GM21390 (cell line): ENCODE results near the gene SUCO.
"Not testable (repeated sequence)": the region's sequence is repeated elsewhere in the genome, so short reads cannot be mapped to it uniquely, and the experiment has no call there.

ENCODE experiments used
- ATAC-seq: cut with Tn5 transposase; IDR thresholded peaks from one replicate; pipeline ENCODE4 v1.9.1; 2021; ENCODE audit not compliant: unreplicated experiment

SUCO gene

DNA sequence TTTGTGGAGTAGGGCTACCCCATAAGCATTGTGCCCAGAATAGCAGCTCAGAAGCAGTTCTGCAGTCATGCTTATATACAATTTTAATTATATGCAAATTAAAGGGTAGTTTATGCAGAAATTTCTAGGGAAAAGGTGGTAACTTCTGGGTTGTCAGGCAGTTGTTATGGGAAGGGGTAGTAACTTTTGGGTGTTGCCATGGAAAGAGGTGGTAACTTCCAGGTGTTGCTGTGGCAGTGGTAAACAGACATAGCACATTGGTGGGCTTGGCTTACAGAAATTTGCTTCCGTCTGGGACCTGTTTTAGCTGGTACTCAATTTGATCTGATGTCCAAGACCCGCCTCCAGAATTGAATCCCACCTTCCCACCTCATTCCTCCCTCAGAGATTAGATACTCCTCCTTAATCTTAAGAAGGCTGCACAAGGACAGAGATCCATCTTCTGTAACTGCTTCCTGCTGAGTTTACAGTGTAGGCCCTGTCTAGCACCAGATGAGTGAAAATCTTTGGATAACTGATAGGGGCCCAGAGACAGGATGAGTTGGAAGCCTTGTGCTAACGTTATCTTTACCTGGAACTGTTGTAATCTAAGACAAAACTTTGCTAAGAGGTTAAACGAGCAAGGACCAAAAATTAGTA is 26.7 kb downstream of the SUCO start:
- ATAC-seq, result no peak

DNA sequence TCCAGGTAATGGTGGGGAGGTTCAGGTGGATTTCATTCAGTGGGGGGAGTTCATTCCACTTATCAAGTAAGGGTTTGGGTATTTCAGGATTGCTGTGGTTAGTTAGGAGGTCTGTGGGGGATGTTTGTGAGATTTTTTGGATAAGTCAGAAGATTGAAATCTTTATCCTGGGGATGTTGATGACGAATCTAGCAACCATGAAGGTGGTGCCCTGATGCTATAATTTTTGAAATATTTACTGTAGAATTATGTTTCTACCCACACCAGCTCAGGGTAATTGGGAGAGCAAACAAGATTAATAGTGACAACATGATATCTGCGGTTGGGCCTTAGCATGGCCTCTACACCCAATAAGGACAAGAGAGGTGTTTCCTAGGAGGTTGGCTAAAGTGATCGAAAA is 28.3 kb downstream of the SUCO start:
- ATAC-seq, result no peak

DNA sequence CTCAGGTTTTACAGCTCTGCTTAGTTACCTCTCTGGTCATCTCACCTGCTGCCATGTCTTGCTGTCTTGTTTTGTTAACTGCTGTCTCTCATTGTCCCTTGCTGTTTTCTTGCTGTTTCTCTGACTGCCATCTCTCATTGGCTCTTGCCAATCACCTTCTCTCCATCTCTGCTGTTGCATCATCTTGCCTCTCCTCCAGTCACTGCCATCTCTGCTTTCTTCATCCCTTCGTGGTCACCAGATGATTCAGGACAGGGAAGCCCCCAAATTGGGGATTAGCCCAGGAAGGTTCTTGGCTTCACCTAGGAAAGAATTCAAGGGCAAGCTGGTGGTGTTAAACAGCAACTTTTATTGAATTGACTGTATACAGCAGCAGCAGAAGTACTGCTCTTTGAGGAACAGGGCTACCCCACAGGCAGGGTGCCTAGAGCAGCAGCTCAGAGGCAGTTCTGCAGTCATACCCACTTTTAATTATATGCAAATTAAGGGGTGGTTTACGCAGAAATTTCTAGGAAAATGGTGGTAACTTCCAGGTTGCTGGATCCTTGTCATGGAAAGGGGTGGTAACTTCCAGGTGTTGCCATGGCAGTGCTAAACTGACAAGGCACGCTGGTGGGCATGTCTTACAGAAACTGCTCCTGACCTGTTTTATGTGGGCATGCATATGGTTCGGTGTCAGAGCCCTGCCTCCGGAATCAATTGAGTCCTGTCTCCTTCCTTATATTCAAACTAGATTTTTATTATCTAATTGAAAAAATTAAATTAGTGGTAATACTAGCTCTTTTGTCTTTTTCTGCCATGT is 33.4 kb downstream of the SUCO start:
- ATAC-seq, result no peak

DNA sequence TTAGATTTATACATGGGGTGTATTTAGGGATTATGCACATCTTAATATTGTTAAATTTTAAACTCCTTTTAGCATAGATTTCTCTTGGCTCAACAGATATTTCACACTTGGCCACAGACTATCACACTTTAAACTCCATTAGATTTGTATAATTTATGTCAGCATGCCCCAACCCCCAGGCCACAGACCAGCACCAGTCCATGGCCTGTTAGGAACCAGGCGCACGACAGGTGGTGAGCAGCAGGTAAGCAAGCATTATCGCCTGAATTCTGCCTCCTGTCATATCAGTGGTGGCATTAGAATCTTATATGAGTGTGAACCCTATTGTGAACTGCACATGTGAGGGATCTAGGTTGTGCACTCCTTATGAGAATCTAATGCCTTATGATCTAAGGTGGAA is 34.8 kb downstream of the SUCO start:
- ATAC-seq, result no peak

DNA sequence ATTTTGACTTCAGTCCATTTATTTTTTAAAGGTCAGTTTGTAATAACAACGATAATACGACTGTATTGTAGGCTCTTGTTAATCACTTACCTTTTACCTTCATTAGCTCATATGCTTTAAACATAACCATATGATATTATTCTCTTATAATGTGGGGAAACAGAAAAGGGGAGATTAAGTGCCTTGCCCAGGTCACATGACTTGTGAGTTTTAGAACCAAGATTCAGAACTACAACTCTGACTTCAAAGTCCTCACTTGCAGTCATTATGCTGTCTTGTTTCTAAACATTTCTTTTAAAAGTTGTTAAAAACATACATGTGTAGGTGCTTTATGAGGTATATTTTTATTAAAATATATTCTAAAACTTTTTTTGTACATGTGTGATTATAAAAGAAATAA is 41.1 kb downstream of the SUCO start:
- no peak for ATAC-seq

DNA sequence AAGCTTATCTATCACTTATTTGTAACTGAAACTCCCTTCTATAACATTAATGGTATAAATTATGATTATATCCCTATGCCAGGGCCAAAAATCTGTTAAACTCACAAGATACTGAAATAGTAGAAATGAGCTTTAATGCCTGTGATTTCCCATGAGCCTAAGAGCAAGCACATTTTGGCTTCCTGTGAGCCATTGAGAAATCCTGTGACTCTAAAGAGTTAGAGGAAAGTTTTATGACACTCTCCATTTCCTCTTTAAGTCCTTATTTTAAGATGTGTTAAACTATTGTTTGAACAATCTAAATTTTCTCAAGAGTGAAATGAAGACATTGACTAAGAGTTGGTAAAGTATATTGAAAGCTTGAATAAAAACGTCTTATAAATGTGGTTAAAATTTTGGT is 45.6 kb downstream of the SUCO start:
- ATAC-seq, result no peak

DNA sequence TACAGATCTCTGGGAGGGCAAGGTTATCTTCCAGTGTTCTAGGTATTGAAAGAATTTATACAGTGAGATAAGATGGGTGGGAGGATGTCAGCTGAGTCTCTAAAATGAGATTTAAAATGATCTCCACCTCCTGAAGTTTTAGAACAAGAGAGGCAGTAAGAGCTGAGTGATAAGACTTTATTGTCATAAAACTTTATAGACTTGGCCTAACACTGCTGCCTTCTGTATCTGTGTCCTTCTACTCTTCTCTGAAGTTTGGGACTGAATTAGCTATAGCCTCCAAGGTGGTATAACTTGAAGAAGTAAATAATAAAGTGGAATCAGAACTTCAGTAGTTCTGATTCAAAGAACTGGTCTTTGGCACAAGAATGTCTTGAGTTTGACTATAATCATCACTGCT is 48.3 kb downstream of the SUCO start:
- no peak for ATAC-seq

DNA sequence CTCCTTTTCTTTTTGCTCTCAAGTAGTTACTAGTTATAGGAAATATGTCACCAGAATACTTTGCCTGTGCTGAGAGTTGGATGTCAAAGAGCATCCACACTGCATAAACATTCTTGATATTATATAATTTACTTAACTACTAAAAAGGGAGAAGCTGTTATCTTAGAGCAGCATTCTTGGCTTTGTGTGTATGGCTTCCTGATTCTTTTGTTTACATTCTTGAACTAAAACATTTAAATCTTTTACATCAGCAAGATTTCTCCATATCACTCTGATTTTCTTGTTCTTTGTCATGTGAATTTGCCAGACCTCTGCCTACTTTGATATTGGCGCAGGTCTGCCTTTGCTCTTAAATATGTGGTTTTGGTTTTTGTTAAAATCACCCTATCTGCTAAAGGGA is 48.8 kb downstream of the SUCO start:
- no peak for ATAC-seq

DNA sequence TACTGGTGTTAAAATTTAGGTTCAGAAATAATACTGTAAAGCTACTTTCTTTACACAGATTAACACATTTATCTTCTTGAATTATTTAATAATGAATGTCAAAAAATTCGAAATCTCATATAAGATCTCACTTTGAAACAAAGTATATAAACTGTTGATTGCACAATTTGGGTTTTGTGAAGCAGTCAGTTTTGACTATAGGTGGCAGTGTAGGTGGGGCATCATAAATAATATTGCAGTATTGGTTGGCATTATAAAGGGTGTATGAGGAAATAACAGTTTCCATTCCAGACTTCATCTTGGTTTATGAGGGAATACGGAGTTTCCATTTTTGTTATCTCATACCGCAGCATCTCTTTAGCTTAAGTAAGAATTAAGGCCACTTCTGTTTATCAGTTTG is 49.9 kb downstream of the SUCO start:
- no peak for ATAC-seq

DNA sequence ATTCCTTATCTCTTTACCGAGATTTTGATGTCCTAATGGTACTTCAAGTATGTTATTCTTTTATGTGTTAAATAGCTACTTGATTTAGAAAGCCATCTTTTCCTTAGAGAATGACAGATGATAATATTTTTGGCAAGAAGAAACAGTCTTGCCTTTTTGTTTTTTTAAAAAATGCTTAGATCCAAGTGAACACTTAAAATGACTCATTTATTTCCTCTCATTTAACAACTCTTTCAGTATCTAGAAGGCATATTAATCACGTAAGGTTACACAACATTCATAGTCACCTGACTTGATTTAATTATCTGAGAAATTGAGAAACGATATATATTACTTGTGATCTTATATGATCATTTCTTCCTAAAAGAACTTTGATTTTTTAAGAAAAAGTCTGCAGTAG is 52.4 kb downstream of the SUCO start:
- no peak for ATAC-seq

DNA sequence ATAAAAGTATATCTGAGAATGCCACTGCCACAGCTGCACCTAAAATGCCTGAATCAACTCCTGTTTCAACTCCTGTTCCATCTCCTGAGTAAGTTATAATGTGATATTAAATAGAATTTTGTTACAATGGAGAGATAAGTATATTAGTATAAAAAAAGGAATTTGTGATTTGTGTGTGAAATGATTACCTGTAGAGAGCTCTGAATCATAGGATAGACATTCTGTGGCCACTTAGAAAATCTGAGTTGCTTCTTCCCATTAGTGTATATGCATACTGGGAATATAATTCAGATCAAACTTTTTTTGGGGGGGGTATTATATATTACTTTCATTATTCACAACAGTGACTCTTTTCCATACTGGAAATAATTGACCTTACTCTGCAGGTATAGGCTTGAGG is 52.9 kb downstream of the SUCO start:
- ATAC-seq, result no peak

DNA sequence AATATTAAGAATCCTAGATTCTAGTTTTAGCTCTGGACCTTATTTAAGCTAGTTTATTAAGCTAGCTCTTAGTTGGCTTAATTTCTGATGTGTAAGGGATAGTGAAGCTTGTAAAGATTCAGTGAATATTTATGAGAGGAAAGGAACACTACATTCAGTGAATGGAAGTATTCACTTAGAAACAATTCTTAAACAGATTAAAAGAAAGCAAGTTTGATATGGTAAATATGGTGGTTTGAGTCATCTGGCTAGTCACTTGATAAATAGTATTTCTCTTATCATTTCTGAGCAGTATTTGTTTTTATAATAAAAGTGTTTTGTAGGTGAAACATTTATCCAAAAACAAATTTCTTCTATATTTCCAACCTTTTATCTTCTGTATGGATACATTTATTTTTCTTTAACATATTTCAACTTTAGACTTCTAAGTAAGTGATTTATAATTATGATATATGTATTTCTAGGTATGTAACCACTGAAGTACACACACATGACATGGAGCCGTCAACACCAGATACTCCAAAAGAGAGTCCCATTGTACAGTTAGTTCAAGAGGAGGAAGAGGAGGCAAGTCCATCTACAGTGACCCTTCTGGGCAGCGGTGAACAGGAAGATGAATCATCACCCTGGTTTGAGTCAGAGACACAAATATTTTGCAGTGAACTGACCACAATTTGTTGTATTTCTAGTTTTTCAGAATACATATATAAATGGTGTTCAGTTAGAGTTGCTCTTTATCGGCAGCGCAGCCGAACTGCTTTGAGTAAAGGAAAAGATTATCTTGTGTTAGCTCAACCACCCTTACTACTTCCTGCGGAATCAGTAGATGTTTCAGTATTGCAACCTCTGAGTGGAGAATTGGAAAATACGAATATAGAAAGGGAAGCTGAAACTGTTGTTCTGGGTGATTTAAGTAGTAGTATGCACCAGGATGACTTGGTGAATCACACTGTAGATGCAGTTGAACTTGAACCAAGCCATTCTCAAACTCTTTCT is 55.6 kb downstream of the SUCO start:
- no peak for ATAC-seq

DNA sequence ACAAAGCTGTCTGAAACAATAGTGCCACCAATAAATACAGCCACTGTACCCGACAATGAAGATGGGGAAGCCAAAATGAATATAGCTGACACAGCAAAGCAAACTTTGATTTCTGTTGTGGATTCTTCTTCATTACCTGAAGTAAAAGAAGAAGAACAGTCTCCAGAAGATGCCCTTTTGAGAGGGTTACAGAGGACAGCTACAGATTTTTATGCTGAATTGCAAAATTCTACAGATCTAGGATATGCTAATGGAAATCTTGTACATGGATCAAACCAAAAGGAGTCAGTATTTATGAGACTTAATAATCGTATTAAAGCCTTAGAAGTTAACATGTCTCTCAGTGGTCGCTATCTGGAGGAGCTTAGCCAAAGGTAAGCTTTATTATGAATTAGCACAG is 56.6 kb downstream of the SUCO start:
- ATAC-seq, result no peak

DNA sequence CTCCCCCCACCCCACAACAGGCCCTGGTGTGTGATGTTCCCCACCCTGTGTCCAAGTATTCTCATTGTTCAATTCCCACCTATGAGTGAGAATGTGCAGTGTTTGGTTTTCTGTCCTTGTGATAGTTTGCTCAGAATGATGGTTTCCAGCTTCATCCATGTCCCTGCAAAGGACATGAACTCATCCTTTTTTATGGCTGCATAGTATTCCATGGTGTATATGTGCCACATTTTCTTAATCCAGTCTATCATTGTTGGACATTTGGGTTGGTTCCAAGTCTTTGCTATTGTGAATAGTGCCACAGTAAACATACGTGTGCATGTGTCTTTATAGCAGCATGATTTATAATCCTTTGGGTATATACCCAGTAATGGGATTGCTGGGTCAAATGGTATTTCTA is 58.5 kb downstream of the SUCO start:
- not testable (repeated sequence) for ATAC-seq

DNA sequence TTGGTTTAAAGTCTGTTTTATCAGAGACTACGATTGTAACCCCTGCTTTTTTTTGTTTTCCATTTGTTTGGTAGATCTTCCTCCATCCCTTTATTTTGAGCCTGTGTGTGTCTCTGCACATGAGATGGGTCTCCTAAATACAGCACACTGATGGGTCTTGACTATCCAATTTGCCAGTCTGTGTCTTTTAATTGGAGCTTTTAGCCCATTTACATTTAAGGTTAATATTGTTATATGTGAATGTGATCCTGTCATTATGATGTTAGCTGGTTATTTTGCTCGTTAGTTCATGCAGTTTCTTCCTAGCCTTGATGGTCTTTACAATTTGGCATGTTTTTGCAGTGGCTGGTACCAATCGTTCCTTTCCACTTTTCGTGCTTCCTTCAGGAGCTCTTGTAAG is 62.1 kb downstream of the SUCO start:
- ATAC-seq, result not testable (repeated sequence)

DNA sequence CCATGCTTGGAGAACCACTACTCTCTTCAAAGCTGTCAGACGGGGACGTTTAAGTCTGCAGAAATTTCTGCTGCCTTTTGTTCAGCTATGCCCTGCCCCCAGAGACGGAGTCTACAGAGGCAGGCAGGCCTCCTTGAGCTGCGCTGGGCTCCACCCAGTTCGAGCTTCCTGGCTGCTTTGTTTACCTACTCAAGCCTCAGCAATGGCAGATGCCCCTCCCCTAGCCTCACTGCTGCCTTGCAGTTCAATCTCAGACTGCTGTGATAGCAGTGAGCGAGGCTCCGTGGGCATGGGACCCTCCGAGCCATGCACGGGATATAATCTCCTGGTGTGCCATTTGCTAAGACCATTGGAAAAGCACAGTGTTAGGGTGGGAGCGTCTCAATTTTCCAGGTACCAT is 63.8 kb downstream of the SUCO start:
- ATAC-seq, result not testable (repeated sequence)

DNA sequence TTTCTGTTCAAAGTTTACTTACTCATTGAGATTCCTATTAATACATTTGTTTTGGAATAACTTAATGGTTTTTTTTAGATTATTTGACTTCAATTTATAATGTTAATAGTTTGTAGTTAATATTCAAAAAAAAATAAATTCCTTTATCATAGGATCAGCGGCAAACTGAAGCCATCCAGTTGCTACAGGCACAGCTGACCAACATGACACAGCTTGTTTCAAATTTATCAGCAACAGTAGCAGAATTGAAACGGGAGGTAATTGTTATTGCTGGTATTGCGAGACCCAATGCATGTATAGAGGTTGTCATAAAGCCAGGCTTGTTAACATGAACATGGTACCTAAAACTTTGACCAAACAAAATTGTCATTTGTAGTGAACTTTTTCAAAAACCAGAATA is 67.0 kb downstream of the SUCO start:
- no peak for ATAC-seq

DNA sequence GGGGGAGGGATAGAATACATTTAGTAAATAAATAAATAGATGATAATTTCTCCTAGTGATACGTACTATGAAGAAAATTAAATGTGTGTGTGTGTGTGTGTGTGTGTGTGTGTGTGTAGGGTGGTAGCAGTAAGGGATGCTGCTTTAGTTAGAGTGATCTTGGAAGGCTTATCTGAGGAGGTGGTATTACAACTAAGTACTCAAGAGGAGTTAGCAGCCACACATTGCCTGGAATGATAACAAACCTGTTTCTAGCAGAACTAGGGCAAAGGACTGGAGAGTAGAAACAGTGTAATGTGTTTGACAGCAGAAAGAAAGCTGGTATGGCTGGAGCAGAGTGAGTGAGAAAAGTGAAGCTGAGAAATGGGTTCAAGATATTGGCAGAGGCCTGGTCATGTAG is 67.7 kb downstream of the SUCO start:
- ATAC-seq, result no peak

DNA sequence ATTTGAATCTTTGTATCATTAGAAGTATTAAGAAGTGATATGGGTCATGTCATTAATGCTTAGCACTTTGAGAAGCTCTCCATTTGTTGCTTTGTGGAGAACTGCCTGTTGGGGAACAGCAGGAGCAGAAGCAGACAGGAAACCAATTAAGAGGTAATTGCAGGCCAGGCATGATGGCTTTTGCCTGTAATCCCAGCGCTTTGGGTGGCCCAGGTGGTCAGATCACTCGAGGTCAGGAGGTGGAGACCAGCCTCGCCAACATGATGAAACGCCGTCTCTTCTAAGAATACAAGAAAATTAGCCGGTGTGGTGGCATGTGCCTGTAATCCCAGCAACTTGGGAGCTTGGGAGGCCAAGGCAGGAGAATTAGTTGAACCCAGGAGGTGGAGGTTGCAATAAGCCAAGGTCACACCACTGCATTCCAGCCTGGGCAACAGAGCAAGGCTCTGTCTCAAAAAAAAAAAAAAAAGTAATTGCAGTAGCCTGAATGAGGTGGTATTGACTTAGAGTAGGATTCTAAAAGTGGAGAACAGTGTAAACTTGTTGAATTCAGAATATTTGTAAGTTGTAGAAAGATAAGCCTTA is 68.2 kb downstream of the SUCO start:
- ATAC-seq, result no peak

DNA sequence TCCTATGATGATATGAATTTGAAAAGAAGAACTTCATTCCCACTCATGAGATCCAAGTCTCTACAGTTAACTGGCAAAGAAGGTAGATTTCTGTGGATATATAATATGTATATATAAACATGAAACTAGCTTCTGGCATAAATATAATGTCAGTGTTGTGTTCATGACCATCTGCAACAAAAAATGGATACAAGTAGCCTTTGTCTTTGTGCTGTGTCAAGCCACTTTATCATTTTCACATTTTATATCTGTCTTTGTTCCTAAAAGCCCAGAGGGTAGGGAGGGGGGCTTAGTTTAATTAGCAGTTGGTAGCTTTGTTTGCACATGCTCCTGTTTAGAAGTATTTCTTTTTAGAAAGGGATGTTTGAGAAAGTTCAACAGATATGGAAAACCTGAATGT is 69.8 kb downstream of the SUCO start:
- ATAC-seq, result no peak

DNA sequence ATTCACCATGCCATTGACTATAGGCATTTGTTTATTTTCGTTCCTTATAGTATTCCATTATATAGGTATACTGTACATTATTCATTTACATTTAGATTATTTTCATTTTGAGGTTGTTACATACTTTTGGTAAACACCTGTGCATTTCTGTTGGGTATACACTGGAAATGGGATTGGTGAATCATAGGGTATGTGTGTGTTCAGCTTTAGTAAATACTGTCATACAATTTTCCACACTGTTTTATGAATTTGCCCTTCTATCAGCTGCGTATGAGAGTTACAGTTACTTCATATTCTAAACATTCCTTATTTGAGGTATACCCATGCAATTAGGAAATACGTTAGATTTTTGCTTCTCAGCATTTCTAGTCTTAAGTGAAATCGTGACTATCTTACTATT is 70.9 kb downstream of the SUCO start:
- no peak for ATAC-seq
